ENCODE measurements around the gene DYNC1LI1. TPM values are rescaled to one million over a fixed set of nuclear protein-coding genes. Genes with fewer than 3 reads are reported as not detected.
A peak's percentile ranks its signal among the peaks of the same experiment; 100 is the strongest.

DYNC1LI1 gene
- total RNA-seq, 4 donors from 2014 or later: 44.2 to 51.0 (median 47.9) TPM

DNA sequence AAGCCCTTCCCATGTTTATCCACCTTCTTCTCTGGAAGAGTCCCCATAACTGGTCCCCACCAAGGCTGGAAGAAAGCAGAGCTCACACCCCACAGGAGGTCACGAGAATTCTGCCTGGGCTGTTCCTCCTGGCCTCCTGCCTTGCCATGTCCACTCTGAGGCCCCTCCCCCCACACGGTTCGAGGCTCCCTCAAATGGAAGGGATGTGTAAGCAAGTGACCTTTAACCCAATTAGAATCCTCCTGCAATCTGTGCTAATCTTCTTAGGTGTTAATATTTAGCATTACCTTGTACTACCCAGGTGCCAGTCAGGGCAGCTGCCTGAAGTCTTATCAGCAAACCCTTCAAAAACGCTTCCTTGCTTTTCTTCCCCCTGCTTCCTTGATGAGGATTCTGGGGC is 32.4 kb upstream of the DYNC1LI1 start:
- no peaks in the 10 kb centered on the region for H3K9me3 ChIP-seq
- DNase-seq (no peak), ATAC-seq (no peak)
- no peak overlapping the region for H3K4me3 ChIP-seq
- no peak overlapping the region for H3K27ac ChIP-seq
- H3K36me3 ChIP-seq: no peaks in the 10 kb centered on the region
- intact Hi-C loops (cut with DNase I; ENCODE audit: low total_unique reads): no loop called here
- TF ChIP-seq POLR2A (IDR thresholded peaks at IDR 0.05) (no peak), CTCF (IDR thresholded peaks at IDR 0.05 in 4 of 5, conservative IDR thresholded peaks at IDR 0.05 in 1 of 5) (no peak)
- no peaks in the 10 kb centered on the region for H3K27me3 ChIP-seq
- in situ Hi-C loops (cut with MboI; ENCODE audit: low sequenced_read_pairs in 4 of 4): no loop called here
- H3K4me1 ChIP-seq: no peaks in the 10 kb centered on the region

GRCh38 chr3:32602206-32602605 is 31.5 kb upstream of the DYNC1LI1 start:
- Histone ChIP-seq H3K27ac (no peak overlapping the region), H3K27me3 (no peaks in the 10 kb centered on the region), H3K36me3 (no peaks in the 10 kb centered on the region), H3K4me3 (no peak overlapping the region), H3K4me1 (no peaks in the 10 kb centered on the region), H3K9me3 (no peaks in the 10 kb centered on the region)
- intact Hi-C loops (cut with DNase I; ENCODE audit: low total_unique reads) (no loop called here), in situ Hi-C loops (cut with MboI; ENCODE audit: low sequenced_read_pairs in 4 of 4) (no loop called here)
- no peak for DNase-seq
- no peak for ATAC-seq
- no peak for TF ChIP-seq CTCF (IDR thresholded peaks at IDR 0.05 in 4 of 5, conservative IDR thresholded peaks at IDR 0.05 in 1 of 5)
- TF ChIP-seq POLR2A (IDR thresholded peaks at IDR 0.05): no peak

GRCh38 chr3:32601722-32602121 is 31.1 kb upstream of the DYNC1LI1 start:
- intact Hi-C loops (cut with DNase I; ENCODE audit: low total_unique reads) (no loop called here), in situ Hi-C loops (cut with MboI; ENCODE audit: low sequenced_read_pairs in 4 of 4) (no loop called here)
- Histone ChIP-seq H3K9me3 (no peaks in the 10 kb centered on the region), H3K4me3 (no peak overlapping the region), H3K36me3 (no peaks in the 10 kb centered on the region), H3K27ac (no peak overlapping the region), H3K4me1 (peaks cover under 1 to 4% of the 10 kb centered on the region in 2 donors), H3K27me3 (no peaks in the 10 kb centered on the region)
- no peak for ATAC-seq
- DNase-seq: no peak
- TF ChIP-seq CTCF (IDR thresholded peaks at IDR 0.05 in 4 of 5, conservative IDR thresholded peaks at IDR 0.05 in 1 of 5) (no peak), POLR2A (IDR thresholded peaks at IDR 0.05) (no peak)

GRCh38 chr3:32597656-32598055 is 27.0 kb upstream of the DYNC1LI1 start:
- TF ChIP-seq POLR2A (IDR thresholded peaks at IDR 0.05) (no peak), CTCF (IDR thresholded peaks at IDR 0.05 in 4 of 5, conservative IDR thresholded peaks at IDR 0.05 in 1 of 5) (no peak)
- H3K27ac ChIP-seq: no peak overlapping the region
- H3K4me3 ChIP-seq: no peak overlapping the region
- H3K4me1 ChIP-seq: peaks cover 10 to 23% of the 10 kb centered on the region in 2 donors
- no peak for ATAC-seq
- no peaks in the 10 kb centered on the region for H3K27me3 ChIP-seq
- intact Hi-C loops (cut with DNase I; ENCODE audit: low total_unique reads): no loop called here
- no peak for DNase-seq
- H3K9me3 ChIP-seq: no peaks in the 10 kb centered on the region
- in situ Hi-C loops (cut with MboI; ENCODE audit: low sequenced_read_pairs in 4 of 4): no loop called here
- H3K36me3 ChIP-seq: no peaks in the 10 kb centered on the region

DNA sequence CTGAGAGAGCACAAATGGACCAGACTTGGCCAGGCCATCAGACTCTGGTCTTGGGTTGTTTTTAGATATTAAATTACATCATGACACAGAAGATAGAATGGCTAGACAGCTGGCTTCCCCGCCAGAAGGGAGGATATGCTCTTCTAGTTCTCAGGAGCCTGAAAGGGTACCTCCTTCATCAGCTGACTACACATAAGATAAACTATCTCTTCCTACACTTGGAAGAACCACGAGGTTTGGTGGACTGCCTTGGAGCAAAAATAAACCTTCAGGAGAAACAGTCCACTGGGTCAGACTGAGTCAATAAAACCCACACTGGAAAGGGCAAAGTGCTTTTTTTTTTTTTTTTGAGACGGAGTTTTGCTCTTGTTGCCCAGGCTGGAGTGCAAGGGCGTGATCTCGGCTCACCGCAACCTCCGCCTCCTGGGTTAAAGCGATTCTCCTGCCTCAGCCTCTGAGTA is 26.3 kb upstream of the DYNC1LI1 start:
- ATAC-seq (peak; percentile 76 to 88), DNase-seq (peak; percentile 38 to 46)
- Histone ChIP-seq H3K4me1 (peaks cover 10 to 23% of the 10 kb centered on the region in 2 donors), H3K27me3 (no peaks in the 10 kb centered on the region), H3K9me3 (no peaks in the 10 kb centered on the region), H3K4me3 (no peak overlapping the region), H3K36me3 (no peaks in the 10 kb centered on the region), H3K27ac (peak overlapping the region; percentile 44 to 64 (median 49))
- intact Hi-C loops (cut with DNase I; ENCODE audit: low total_unique reads): no loop called here
- TF ChIP-seq POLR2A (IDR thresholded peaks at IDR 0.05) (no peak), CTCF (IDR thresholded peaks at IDR 0.05 in 4 of 5, conservative IDR thresholded peaks at IDR 0.05 in 1 of 5) (no peak)
- in situ Hi-C loops (cut with MboI; ENCODE audit: low sequenced_read_pairs in 4 of 4): no loop called here

Data from gastrocnemius medialis (tissue), 4 donors.